GM21381 (cell line): ENCODE results near the gene GNAI3.

Source experiments
- ATAC-seq: cut with Tn5 transposase; IDR thresholded peaks from one replicate; pipeline ENCODE4 v1.9.1; 2021; ENCODE audit warnings: mild to moderate bottlenecking, moderate library complexity; ENCODE audit not compliant: unreplicated experiment

The GNAI3 gene

DNA sequence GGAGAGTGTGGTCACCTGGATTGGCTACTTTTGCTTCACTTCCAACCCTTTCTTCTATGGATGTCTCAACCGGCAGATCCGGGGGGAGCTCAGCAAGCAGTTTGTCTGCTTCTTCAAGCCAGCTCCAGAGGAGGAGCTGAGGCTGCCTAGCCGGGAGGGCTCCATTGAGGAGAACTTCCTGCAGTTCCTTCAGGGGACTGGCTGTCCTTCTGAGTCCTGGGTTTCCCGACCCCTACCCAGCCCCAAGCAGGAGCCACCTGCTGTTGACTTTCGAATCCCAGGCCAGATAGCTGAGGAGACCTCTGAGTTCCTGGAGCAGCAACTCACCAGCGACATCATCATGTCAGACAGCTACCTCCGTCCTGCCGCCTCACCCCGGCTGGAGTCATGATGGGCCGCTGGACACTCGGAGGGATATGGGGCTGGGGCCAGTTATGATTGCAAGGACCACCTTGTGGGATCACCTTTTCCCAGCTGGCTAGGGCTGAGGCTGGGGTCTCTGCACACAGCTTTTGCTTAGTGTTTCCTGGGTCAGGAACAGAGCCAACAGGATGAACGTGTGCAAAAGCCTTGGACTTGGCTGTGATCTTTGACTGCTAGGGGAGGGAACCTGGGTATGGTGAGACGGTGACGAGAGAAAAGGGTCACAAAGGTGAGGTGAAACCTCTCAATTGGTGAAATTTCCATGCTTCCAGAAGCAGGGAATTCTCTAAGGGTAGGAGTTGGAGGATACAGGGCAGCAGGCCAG, 4.3 kb upstream of the GNAI3 start:
- no peak for ATAC-seq

DNA sequence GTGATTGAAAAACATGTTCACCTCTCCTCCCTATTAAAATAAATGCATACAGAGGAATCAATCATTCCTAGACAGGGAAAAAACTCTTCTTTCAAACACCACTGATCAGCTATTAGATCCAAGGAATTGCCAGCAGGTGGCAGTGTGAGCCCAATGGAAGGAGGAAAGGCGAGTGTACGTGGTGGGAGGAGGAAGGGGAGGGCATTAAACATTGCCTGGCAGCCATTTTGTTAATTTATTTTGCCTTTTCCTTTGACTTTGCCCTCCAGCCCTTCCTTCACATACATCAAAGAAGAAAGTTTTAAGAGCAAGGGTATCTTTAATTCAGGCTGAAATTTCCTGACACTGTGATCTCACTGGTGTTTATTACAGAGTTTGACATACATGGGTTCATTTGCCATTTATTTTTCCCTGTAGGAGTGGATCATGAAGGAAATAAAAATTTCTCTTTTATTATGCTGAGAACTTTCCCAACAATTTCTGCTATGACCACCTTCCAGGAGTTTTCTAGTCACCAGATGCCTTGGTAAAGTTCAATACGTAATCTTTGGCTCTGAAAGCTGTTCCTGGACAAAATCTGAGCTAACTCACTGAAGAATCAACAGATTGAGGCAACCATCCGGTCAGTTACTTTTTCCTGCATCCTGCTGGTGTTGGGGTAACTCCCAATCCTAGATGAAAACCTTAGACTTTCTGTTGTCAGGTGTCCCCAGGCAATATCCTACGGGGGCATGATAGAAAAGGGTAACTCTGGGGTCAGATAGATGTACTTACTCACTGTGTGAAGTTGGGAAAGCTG, 1.9 kb upstream of the GNAI3 start:
- ATAC-seq: no peak

DNA sequence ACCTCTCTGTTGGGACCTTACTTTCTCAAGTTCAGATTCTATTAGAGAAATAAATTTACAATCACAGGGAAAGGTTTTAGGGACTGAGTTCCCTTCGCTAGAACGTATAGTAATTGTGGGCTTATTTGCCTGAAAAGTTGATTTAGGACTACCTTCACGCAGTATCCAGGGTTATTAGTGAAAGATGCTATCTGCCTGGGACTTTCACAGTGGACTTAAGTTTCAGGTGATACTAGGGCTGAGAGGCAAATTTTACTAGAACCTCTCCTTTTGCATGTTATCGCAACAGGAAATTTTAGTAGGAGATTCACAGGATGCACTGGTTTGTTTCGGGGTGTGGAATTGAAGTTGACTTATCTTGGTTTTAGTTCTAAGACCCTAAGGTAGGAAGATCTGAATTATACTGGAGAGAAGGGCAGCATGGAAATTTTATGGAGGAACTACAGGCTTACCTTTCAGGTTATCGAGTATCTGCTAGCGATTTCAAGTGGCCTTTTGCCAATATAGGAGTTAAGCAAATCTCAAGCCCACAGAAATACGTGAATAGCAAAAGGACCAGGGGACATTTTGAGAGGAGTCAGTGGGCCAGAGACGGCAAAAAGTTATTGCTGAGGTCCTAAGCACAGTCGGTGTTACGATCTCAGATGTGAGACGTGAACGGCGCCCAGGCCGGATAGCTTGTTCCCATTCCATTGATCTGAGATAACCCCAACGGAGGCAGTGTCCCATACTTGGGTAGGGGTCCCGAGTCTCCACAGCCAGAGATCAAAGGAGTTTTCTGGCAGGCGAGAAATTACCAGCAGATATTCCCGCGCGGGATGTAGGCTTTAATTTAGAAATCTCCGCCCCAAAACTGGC, 723 bp upstream of the GNAI3 start:
- no peak for ATAC-seq

- ATAC-seq: no peak
Observed at GRCh38 chr1:109556563-109556962, 8.1 kb downstream of the GNAI3 start.

GRCh38 chr1:109557520-109557919, 9.1 kb downstream of the GNAI3 start:
- ATAC-seq: no peak

GRCh38 chr1:109559995-109560394, 11.6 kb downstream of the GNAI3 start:
- no peak for ATAC-seq

- ATAC-seq: no peak
Observed at GRCh38 chr1:109564194-109564878, 15.9 kb downstream of the GNAI3 start.

GRCh38 chr1:109565241-109565640, 16.8 kb downstream of the GNAI3 start:
- ATAC-seq: no peak

- ATAC-seq: no peak
Observed at GRCh38 chr1:109566982-109567381, 18.6 kb downstream of the GNAI3 start.

DNA sequence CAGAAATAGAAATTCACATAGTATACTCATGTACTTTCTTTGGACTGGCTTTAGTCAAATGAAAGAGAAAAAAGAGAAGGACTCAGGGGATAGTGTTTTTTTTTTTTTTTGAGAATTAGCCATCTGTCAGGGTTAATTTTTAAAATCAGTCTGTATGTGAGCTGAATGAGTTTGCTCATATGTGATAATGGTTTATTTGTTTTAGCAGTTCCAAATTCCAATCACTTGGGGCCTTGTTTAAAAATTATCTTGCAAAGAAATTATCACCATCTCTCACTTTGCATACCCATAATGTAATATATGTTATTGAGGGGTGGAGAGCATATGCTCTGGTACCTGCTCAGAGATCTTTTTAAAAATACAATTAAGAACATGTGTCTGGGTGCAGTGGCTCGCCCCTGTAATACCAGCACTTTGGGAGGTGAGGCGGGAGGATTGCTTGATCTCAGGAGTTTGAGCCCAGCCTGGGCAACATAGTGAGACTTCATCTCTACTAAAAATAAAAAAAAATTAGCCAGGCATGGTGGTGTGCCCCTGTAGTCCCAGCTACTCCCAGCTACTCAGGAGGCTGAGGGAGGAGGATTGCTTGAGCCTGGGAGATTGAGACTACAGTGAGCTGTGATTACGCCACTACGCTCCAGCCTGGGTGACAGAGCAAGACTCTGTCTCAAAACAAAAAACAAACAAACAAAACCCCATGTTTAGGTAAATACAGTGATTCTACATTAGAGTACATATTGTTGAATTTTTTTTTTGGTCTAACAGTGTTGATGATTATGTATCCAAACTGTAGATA, 19.7 kb downstream of the GNAI3 start:
- no peak for ATAC-seq

GRCh38 chr1:109569323-109569722, 20.9 kb downstream of the GNAI3 start:
- ATAC-seq: no peak

GRCh38 chr1:109570414-109570813, 22.0 kb downstream of the GNAI3 start:
- no peak for ATAC-seq

DNA sequence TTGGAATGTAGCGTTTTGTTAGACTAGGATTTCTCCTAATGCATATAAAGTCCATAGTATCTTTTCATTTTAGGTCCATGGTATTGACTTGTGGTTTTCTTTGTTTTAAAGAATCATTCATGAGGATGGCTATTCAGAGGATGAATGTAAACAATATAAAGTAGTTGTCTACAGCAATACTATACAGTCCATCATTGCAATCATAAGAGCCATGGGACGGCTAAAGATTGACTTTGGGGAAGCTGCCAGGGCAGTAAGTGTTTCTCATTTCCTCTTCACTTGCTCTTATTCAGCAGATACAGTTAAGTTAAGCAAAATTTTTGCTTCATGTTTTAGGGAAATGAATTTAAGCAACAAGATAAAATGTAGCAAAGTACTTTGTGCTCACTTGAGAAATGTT, 25.4 kb downstream of the GNAI3 start:
- ATAC-seq: no peak

DNA sequence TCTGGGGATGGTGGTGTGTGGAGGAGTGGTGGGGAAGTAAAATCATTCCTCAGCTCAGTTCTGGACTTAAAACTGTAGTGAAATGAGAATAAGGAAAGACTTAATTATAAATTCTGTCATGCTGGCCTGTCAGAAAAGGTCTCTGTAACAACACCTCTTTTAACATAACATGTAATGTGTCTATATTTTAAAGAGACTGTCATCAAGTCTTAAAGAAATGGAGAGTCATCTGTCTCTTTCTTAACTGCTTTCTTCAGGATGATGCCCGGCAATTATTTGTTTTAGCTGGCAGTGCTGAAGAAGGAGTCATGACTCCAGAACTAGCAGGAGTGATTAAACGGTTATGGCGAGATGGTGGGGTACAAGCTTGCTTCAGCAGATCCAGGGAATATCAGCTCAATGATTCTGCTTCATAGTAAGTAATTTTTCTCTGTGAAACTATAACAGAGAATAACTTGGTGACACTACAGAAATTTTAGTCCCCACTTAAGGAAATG, 30.6 kb downstream of the GNAI3 start:
- no peak for ATAC-seq

DNA sequence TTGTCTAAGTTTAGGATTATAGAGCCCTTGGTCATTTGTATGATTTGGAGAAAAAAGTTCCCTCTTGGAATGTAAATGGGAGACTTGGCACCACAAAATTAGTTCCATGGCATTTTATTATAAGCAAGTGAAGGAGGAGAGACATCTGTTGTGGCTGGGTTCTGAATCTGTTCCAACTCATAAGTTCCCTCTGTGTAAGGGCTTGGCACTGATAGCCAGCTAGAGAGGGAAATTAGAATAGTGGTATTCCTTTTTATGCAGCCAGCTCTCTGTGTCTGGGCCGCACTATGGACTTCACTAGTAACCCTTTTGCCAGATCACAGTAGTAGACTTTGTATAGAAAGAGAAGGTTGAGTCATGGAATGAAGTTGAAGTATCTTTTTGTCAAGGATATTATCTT, 31.1 kb downstream of the GNAI3 start:
- no peak for ATAC-seq

DNA sequence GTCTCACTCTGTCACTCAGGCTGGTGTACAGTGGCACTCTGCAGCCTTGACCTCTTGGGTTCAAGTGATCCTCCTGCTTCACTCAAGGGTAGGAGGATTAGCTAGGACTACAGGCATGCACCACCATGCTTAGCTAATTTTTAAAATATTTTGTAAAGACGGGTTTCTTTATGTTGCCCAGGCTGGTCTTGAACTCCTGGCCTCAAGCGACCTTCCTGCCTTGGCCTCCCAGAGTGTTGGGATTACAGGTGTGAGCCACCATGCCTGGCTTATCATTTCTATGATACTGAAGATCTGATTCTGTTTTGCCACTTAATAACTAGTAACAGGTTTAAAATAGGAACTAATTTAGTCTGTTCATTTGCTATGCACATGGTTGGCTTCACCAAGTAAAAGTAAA, 33.6 kb downstream of the GNAI3 start:
- ATAC-seq: no peak

- ATAC-seq: no peak
Observed at GRCh38 chr1:109584766-109585165, 36.4 kb downstream of the GNAI3 start.

GRCh38 chr1:109586055-109586454, 37.6 kb downstream of the GNAI3 start:
- no peak for ATAC-seq

GRCh38 chr1:109589177-109589576, 40.8 kb downstream of the GNAI3 start:
- ATAC-seq: no peak

GRCh38 chr1:109589679-109590078, 41.3 kb downstream of the GNAI3 start:
- ATAC-seq: no peak
